HG03521 (cell line): Measurements from ENCODE around the gene CD8A.
A peak's percentile ranks its signal among the peaks of the same experiment; 100 is the strongest.

Experiments
- ATAC-seq: cut with Tn5 transposase; IDR thresholded peaks from one replicate; pipeline ENCODE4 v1.9.1; 2021; ENCODE audit warnings: mild to moderate bottlenecking, moderate library complexity; ENCODE audit not compliant: unreplicated experiment

CD8A gene

GRCh38 chr2:86781363-86781762 is 9.3 kb downstream of the CD8A start:
- ATAC-seq: no peak

GRCh38 chr2:86779971-86780370 is 10.7 kb downstream of the CD8A start:
- ATAC-seq: no peak

- ATAC-seq: no peak
Measured at GRCh38 chr2:86778957-86779356, 11.8 kb downstream of the CD8A start.

GRCh38 chr2:86776532-86776931 is 14.2 kb downstream of the CD8A start:
- ATAC-seq: no peak

- ATAC-seq: no peak
Measured at GRCh38 chr2:86775338-86775737, 15.4 kb downstream of the CD8A start.

GRCh38 chr2:86774862-86775261 is 15.9 kb downstream of the CD8A start:
- ATAC-seq: no peak

- ATAC-seq: no peak
Measured at GRCh38 chr2:86772611-86773010, 18.1 kb downstream of the CD8A start.

- no peak for ATAC-seq
Measured at GRCh38 chr2:86770816-86771301, 19.9 kb downstream of the CD8A start.

GRCh38 chr2:86769838-86770237 is 20.9 kb downstream of the CD8A start:
- no peak for ATAC-seq

GRCh38 chr2:86768189-86768949 is 22.3 kb downstream of the CD8A start:
- no peak for ATAC-seq

GRCh38 chr2:86765310-86765695 is 25.4 kb downstream of the CD8A start:
- no peak for ATAC-seq

GRCh38 chr2:86764661-86765309 is 25.9 kb downstream of the CD8A start:
- ATAC-seq: peak; percentile 64

GRCh38 chr2:86760371-86760770 is 30.3 kb downstream of the CD8A start:
- no peak for ATAC-seq

GRCh38 chr2:86758405-86758804 is 32.3 kb downstream of the CD8A start:
- ATAC-seq: no peak

- no peak for ATAC-seq
Measured at GRCh38 chr2:86753606-86754005, 37.1 kb downstream of the CD8A start.

- no peak for ATAC-seq
Measured at GRCh38 chr2:86752934-86753333, 37.8 kb downstream of the CD8A start.

- no peak for ATAC-seq
Measured at GRCh38 chr2:86751778-86752177, 38.9 kb downstream of the CD8A start.

GRCh38 chr2:86750240-86750839 is 40.4 kb downstream of the CD8A start:
- no peak for ATAC-seq

GRCh38 chr2:86747711-86748639 is 42.7 kb downstream of the CD8A start:
- ATAC-seq: no peak

- ATAC-seq: no peak
Measured at GRCh38 chr2:86746939-86747338, 43.8 kb downstream of the CD8A start.

- no peak for ATAC-seq
Measured at GRCh38 chr2:86744152-86744551, 46.6 kb downstream of the CD8A start.
